Stimulated activated naive B cell treated with anti-CD40 and anti-IgM and Interleukin-4, amounts not matched to agents 10 μg/mL and 1 μg/mL and 100 μg/mL, for 72 hours (primary cell): ENCODE data around the gene ELMOD3.
"Not testable (repeated sequence)": the region's sequence is repeated elsewhere in the genome, so short reads cannot be mapped to it uniquely, and the experiment has no call there.

ENCODE experiments used
- ATAC-seq, 2 donors: fragments of 150-1000 bp; cut with Tn5 transposase; replicated peaks; 2 replicates each; pipeline ENCODE4 v1.10.0; 2021; ENCODE audit warnings: moderate library complexity in 1 of 2
- DNase-seq: peaks from one replicate; pipeline ENCODE4 v3.0.0; 2021
- H3K27ac Mint-ChIP-seq: one replicate; pipeline ENCODE4 v1.8.0; 2022; ENCODE audit warnings: mild to moderate bottlenecking, mixed read lengths
- H3K27me3 Mint-ChIP-seq, 2 donors: one replicate each; pipeline ENCODE4 v1.8.0; 2022; ENCODE audit warnings: mixed read lengths in 2 of 2
- H3K36me3 Mint-ChIP-seq, 2 donors: one replicate each; pipeline ENCODE4 v1.8.0; 2022; ENCODE audit warnings: mixed read lengths in 2 of 2, mild to moderate bottlenecking in 1 of 2
- H3K4me1 Mint-ChIP-seq, 2 donors: one replicate each; pipeline ENCODE4 v1.8.0; 2022; ENCODE audit warnings: mixed read lengths in 2 of 2, mild to moderate bottlenecking in 1 of 2
- H3K4me3 Mint-ChIP-seq, 2 donors: one replicate each; pipeline ENCODE4 v1.8.0; 2022; ENCODE audit warnings: mild to moderate bottlenecking in 2 of 2, mixed read lengths in 2 of 2, moderate library complexity in 1 of 2
- H3K9me3 Mint-ChIP-seq, 2 donors: one replicate each; pipeline ENCODE4 v1.8.0; 2022; ENCODE audit warnings: mixed read lengths in 2 of 2, mild to moderate bottlenecking in 1 of 2

ELMOD3 gene

GRCh38 chr2:85436836-85437487 is 82.4 kb downstream of the ELMOD3 start:
- no peaks in the 10 kb centered on the region for H3K9me3 Mint-ChIP-seq
- no peak for DNase-seq
- peaks cover 28 to 46% of the 10 kb centered on the region in 2 donors for H3K4me1 Mint-ChIP-seq
- no peak for ATAC-seq
- H3K36me3 Mint-ChIP-seq: no peaks in the 10 kb centered on the region
- H3K27me3 Mint-ChIP-seq: no peaks in the 10 kb centered on the region
- peak overlapping the region; percentile 84 to 89 for H3K4me3 Mint-ChIP-seq
- H3K27ac Mint-ChIP-seq: peak overlapping the region; percentile 97

GRCh38 chr2:85437488-85438200 is 83.1 kb downstream of the ELMOD3 start:
- peak; percentile 84 to 87 for ATAC-seq
- Mint-ChIP-seq H3K27ac (peak overlapping the region; percentile 97), H3K27me3 (no peaks in the 10 kb centered on the region), H3K4me3 (peak overlapping the region; percentile 84 to 89), H3K36me3 (no peaks in the 10 kb centered on the region), H3K4me1 (peaks cover 28 to 46% of the 10 kb centered on the region in 2 donors), H3K9me3 (no peaks in the 10 kb centered on the region)
- DNase-seq: peak; percentile 69

- H3K36me3 Mint-ChIP-seq: no peaks in the 10 kb centered on the region
- no peaks in the 10 kb centered on the region for H3K27me3 Mint-ChIP-seq
- ATAC-seq (peak; percentile 20 to 27), DNase-seq (no peak)
- H3K9me3 Mint-ChIP-seq: no peaks in the 10 kb centered on the region
- H3K27ac Mint-ChIP-seq: peak overlapping the region; percentile 94
- H3K4me1 Mint-ChIP-seq: peaks cover 28 to 46% of the 10 kb centered on the region in 2 donors
- H3K4me3 Mint-ChIP-seq: peak overlapping the region; percentile 84 to 89
Measured at GRCh38 chr2:85438201-85439024, 83.8 kb downstream of the ELMOD3 start.

- Mint-ChIP-seq H3K4me3 (no peak overlapping the region), H3K27ac (peak overlapping the region; percentile 4), H3K27me3 (no peaks in the 10 kb centered on the region), H3K36me3 (no peaks in the 10 kb centered on the region), H3K4me1 (peaks cover 27 to 46% of the 10 kb centered on the region in 2 donors), H3K9me3 (no peaks in the 10 kb centered on the region)
- DNase-seq: no peak
- no peak for ATAC-seq
Measured at GRCh38 chr2:85439025-85439472, 84.5 kb downstream of the ELMOD3 start.

- ATAC-seq, H3K36me3 Mint-ChIP-seq, DNase-seq, H3K9me3 Mint-ChIP-seq, H3K27me3 Mint-ChIP-seq, H3K4me3 Mint-ChIP-seq, H3K27ac Mint-ChIP-seq: not testable (repeated sequence)
- peaks cover 27 to 45% of the 10 kb centered on the region in 2 donors for H3K4me1 Mint-ChIP-seq
Measured at GRCh38 chr2:85439569-85439968, 85.0 kb downstream of the ELMOD3 start.

- Mint-ChIP-seq H3K27me3 (no peaks in the 10 kb centered on the region), H3K9me3 (no peaks in the 10 kb centered on the region), H3K4me1 (peaks cover 26 to 41% of the 10 kb centered on the region in 2 donors), H3K27ac (peak overlapping the region; percentile 65), H3K4me3 (no peak overlapping the region), H3K36me3 (no peaks in the 10 kb centered on the region)
- ATAC-seq (no peak), DNase-seq (no peak)
Measured at GRCh38 chr2:85439986-85440385, 85.4 kb downstream of the ELMOD3 start.

GRCh38 chr2:85440729-85441128 is 86.2 kb downstream of the ELMOD3 start:
- Mint-ChIP-seq H3K27me3 (no peaks in the 10 kb centered on the region), H3K4me3 (no peak overlapping the region), H3K9me3 (no peaks in the 10 kb centered on the region), H3K4me1 (peaks cover 20 to 33% of the 10 kb centered on the region in 2 donors), H3K36me3 (no peaks in the 10 kb centered on the region), H3K27ac (no peak overlapping the region)
- DNase-seq (no peak), ATAC-seq (no peak)
